H9 (cell line): ENCODE measurements around the gene MAPK6. TPM values are rescaled to one million over a fixed set of nuclear protein-coding genes. Genes with fewer than 3 reads are reported as not detected.
"Not testable (repeated sequence)": the region's sequence is repeated elsewhere in the genome, so short reads cannot be mapped to it uniquely, and the experiment has no call there.

Experiments
- DNase-seq: peaks from one replicate; pipeline ENCODE4 v3.0.0-alpha.2; 2017
- H2AFZ ChIP-seq: one replicate; pipeline ENCODE4 v1.6.1; 2013; ENCODE audit warnings: mild to moderate bottlenecking, low read length, control low read depth, moderate library complexity
- H2AK5ac ChIP-seq: 2 replicates; pipeline ENCODE4 v1.6.1; 2013; ENCODE audit warnings: low read length, control low read depth, mixed read lengths; ENCODE audit not compliant: insufficient read length
- H2BK120ac ChIP-seq: one replicate; pipeline ENCODE4 v1.6.1; 2013; ENCODE audit warnings: low read depth, mild to moderate bottlenecking, low read length, control low read depth, inconsistent platforms; ENCODE audit not compliant: poor library complexity, severe bottlenecking
- H2BK12ac ChIP-seq: 2 replicates; pipeline ENCODE4 v1.6.1; 2013; ENCODE audit warnings: low read length, control low read depth, mixed read lengths, low read depth; ENCODE audit not compliant: insufficient read length
- H2BK15ac ChIP-seq: 2 replicates; pipeline ENCODE4 v1.6.1; 2013; ENCODE audit warnings: low read depth, low read length, control low read depth
- H2BK20ac ChIP-seq: one replicate; pipeline ENCODE4 v1.6.1; 2013; ENCODE audit warnings: low read depth, mild to moderate bottlenecking, low read length, control low read depth, inconsistent platforms; ENCODE audit not compliant: poor library complexity, severe bottlenecking
- H2BK5ac ChIP-seq: 2 replicates; pipeline ENCODE4 v1.6.1; 2013; ENCODE audit warnings: low read length, control low read depth, mixed read lengths; ENCODE audit not compliant: insufficient read length
- H3K14ac ChIP-seq: 2 replicates; pipeline ENCODE4 v1.6.1; 2013; ENCODE audit warnings: low read length, control low read depth; ENCODE audit not compliant: insufficient read depth
- H3K18ac ChIP-seq: 2 replicates; pipeline ENCODE4 v1.6.1; 2013; ENCODE audit warnings: low read depth, mild to moderate bottlenecking, mixed read lengths, low read length, control low read depth; ENCODE audit not compliant: insufficient read length
- H3K23ac ChIP-seq: 2 replicates; pipeline ENCODE4 v1.6.1; 2013; ENCODE audit warnings: low read length, control low read depth, mixed read lengths, low read depth; ENCODE audit not compliant: insufficient read length
- H3K23me2 ChIP-seq: 2 replicates; pipeline ENCODE4 v1.6.1; 2013; ENCODE audit warnings: low read depth, mild to moderate bottlenecking, mixed read lengths, low read length, control low read depth; ENCODE audit not compliant: insufficient read length, poor library complexity, severe bottlenecking
- H3K27ac ChIP-seq: 2 replicates; pipeline ENCODE4 v1.5.1; 2013; ENCODE audit warnings: low read length, control low read depth, mixed read lengths, low read depth; ENCODE audit not compliant: insufficient read length
- H3K27me3 ChIP-seq: 2 replicates; pipeline ENCODE4 v1.6.1; 2013; ENCODE audit warnings: low read length, control low read depth, inconsistent platforms; ENCODE audit not compliant: insufficient read depth
- H3K4ac ChIP-seq: 2 replicates; pipeline ENCODE4 v1.6.1; 2013; ENCODE audit warnings: low read depth, mild to moderate bottlenecking, control low read depth, inconsistent platforms, low read length, moderate library complexity
- H3K4me1 ChIP-seq: 2 replicates; pipeline ENCODE4 v1.6.1; 2013; ENCODE audit warnings: low read length, control low read depth, inconsistent platforms; ENCODE audit not compliant: insufficient read depth
- H3K4me2 ChIP-seq: 2 replicates; pipeline ENCODE4 v1.6.1; 2013; ENCODE audit warnings: low read length, control low read depth, mixed read lengths; ENCODE audit not compliant: insufficient read length, insufficient read depth
- H3K56ac ChIP-seq: 2 replicates; pipeline ENCODE4 v1.6.1; 2013; ENCODE audit warnings: low read depth, mild to moderate bottlenecking, mixed read lengths, low read length, control low read depth; ENCODE audit not compliant: insufficient read length
- H3K79me1 ChIP-seq: 2 replicates; pipeline ENCODE4 v1.6.1; 2013; ENCODE audit warnings: low read depth, mild to moderate bottlenecking, moderate library complexity, low read length, control low read depth, inconsistent platforms; ENCODE audit not compliant: insufficient read depth, poor library complexity, severe bottlenecking
- H3K79me2 ChIP-seq: 2 replicates; pipeline ENCODE4 v1.6.1; 2013; ENCODE audit warnings: low read length, control low read depth, inconsistent platforms; ENCODE audit not compliant: insufficient read depth
- H3K9ac ChIP-seq: 2 replicates; pipeline ENCODE4 v1.6.1; 2013; ENCODE audit warnings: low read length, control low read depth, mixed read lengths; ENCODE audit not compliant: insufficient read length; ENCODE audit errors: extremely low read depth
- H3K9me3 ChIP-seq: one replicate; pipeline ENCODE4 v1.6.1; 2013; ENCODE audit warnings: low read depth, low read length, inconsistent platforms; ENCODE audit not compliant: control insufficient read depth
- H3T11ph ChIP-seq: one replicate; pipeline ENCODE4 v1.6.1; 2013; ENCODE audit warnings: mild to moderate bottlenecking, low read length, control low read depth, inconsistent platforms
- H4K20me1 ChIP-seq: one replicate; pipeline ENCODE4 v1.6.1; 2013; ENCODE audit not compliant: control insufficient read depth, insufficient read length, insufficient read depth
- H4K5ac ChIP-seq: 2 replicates; pipeline ENCODE4 v1.6.1; 2013; ENCODE audit warnings: low read depth, mild to moderate bottlenecking, mixed read lengths, low read length, control low read depth; ENCODE audit not compliant: insufficient read length
- H4K8ac ChIP-seq: replicated peaks from 2 replicates; pipeline ENCODE4 v1.6.1; 2013; ENCODE audit warnings: low read length, control low read depth, mixed read lengths, low read depth; ENCODE audit not compliant: insufficient read length
- H4K91ac ChIP-seq: 2 replicates; pipeline ENCODE4 v1.6.1; 2013; ENCODE audit warnings: low read depth, mild to moderate bottlenecking, moderate library complexity, mixed read lengths, low read length, control low read depth; ENCODE audit not compliant: insufficient read length
- H3K27ac Mint-ChIP-seq, 3 experiments: 2 replicates in 2 of 3; 3 replicates in 1 of 3; pipeline ENCODE4 v1.8.0; 2020 to 2021; ENCODE audit warnings: mixed read lengths in 3 of 3, mild to moderate bottlenecking in 1 of 3, moderate library complexity in 1 of 3
- H3K27me3 Mint-ChIP-seq: 2 replicates; pipeline ENCODE4 v1.8.0; 2021; ENCODE audit warnings: low read depth, mild to moderate bottlenecking, moderate library complexity, mixed read lengths
- H3K36me3 Mint-ChIP-seq, 3 experiments: 2 replicates in 2 of 3; 3 replicates in 1 of 3; pipeline ENCODE4 v1.8.0; 2020 to 2021; ENCODE audit warnings: low read depth in 3 of 3, mixed read lengths in 3 of 3; ENCODE audit not compliant: insufficient read depth in 1 of 3
- H3K4me1 Mint-ChIP-seq, 2 experiments: 2 replicates each; pipeline ENCODE4 v1.8.0; 2020; ENCODE audit warnings: mixed read lengths in 2 of 2
- H3K4me3 Mint-ChIP-seq, 2 experiments: 2 replicates in 1 of 2; 3 replicates in 1 of 2; pipeline ENCODE4 v1.8.0; 2020 to 2021; ENCODE audit warnings: mild to moderate bottlenecking in 2 of 2, mixed read lengths in 2 of 2, moderate library complexity in 1 of 2
- H3K9me3 Mint-ChIP-seq, 2 experiments: 2 replicates in 1 of 2; 3 replicates in 1 of 2; pipeline ENCODE4 v1.8.0; 2020; ENCODE audit warnings: mild to moderate bottlenecking in 2 of 2, mixed read lengths in 2 of 2, moderate library complexity in 1 of 2
- CTCF ChIP-seq: fragments of 200-600 bp; sonication (generic); conservative IDR thresholded peaks from 3 replicates; pipeline ENCODE4 v1.8.0; 2021; ENCODE audit warnings: antibody characterized with exemption, mild to moderate bottlenecking
- WGBS: extraction: QIAGEN DNeasy Blood & Tissue Kit; methylation state at CpG from one replicate; pipeline ENCODE4 v1.1.7; 2013; ENCODE audit warnings: missing lambda C conversion rate, low lambda C conversion rate, mixed read lengths; ENCODE audit not compliant: insufficient read length; ENCODE audit errors: extremely low coverage; 5-methylcytosine and 5-hydroxymethylcytosine counted together
- total RNA-seq: library from RNA; stranded (reverse); gene quantifications from 2 replicates; pipeline ENCODE4 v1.2.1, GENCODE V29; 2021

The MAPK6 gene
- total RNA-seq, 1 experiment from 2014 or later = 88.6 TPM

- TF ChIP-seq CTCF = no peak
- no peak overlapping the region for H3K4me3 Mint-ChIP-seq
- Histone ChIP-seq H3K18ac (no peak overlapping the region), H2BK120ac (no peak overlapping the region), H4K8ac (no peak overlapping the region), H3K79me1 (no peaks in the 10 kb centered on the region), H2BK15ac (no peak overlapping the region), H3K23ac (no peak overlapping the region), H3K79me2 (no peaks in the 10 kb centered on the region), H3K56ac (no peak overlapping the region), H2BK12ac (no peak overlapping the region), H4K5ac (no peak overlapping the region), H3K9ac (no peak overlapping the region), H3K9me3 (no peaks in the 10 kb centered on the region), H2BK5ac (no peak overlapping the region), H3K4me2 (no peak overlapping the region), H3K14ac (no peak overlapping the region), H3K23me2 (no peaks in the 10 kb centered on the region), H2AK5ac (no peak overlapping the region), H3K27me3 (no peaks in the 10 kb centered on the region), H3K27ac (no peak overlapping the region), H3K4me1 (no peaks in the 10 kb centered on the region), H4K20me1 (no peaks in the 10 kb centered on the region), H3T11ph (no peak overlapping the region), H3K4ac (no peak overlapping the region), H4K91ac (no peak overlapping the region), H2BK20ac (no peak overlapping the region), H2AFZ (no peak overlapping the region)
- no peak overlapping the region for H3K27ac Mint-ChIP-seq
- WGBS = no CpG with 5 or more reads among the region's 4 CpGs
- H3K36me3 Mint-ChIP-seq = no peaks in the 10 kb centered on the region
- H3K9me3 Mint-ChIP-seq = peaks cover 0 to under 1% of the 10 kb centered on the region in 2 experiments; a peak in 1 of 5 replicates
- H3K27me3 Mint-ChIP-seq = no peaks in the 10 kb centered on the region
- no peak for DNase-seq
- no peaks in the 10 kb centered on the region for H3K4me1 Mint-ChIP-seq
These were observed 76.7 kb downstream of the MAPK6 start for GRCh38 chr15:52095597-52096262.

GRCh38 chr15:52096536-52096935 lies 77.5 kb downstream of the MAPK6 start:
- H3K56ac ChIP-seq, H2AFZ ChIP-seq, H3T11ph ChIP-seq, H3K4ac ChIP-seq, H3K4me3 Mint-ChIP-seq, H2BK20ac ChIP-seq, H3K4me2 ChIP-seq, H3K36me3 Mint-ChIP-seq, H3K79me1 ChIP-seq, H3K4me1 ChIP-seq, H2BK15ac ChIP-seq, H3K4me1 Mint-ChIP-seq, DNase-seq, H2BK120ac ChIP-seq, H3K9ac ChIP-seq, H4K91ac ChIP-seq, H3K23ac ChIP-seq, H4K20me1 ChIP-seq, H3K18ac ChIP-seq, H3K9me3 Mint-ChIP-seq, H3K79me2 ChIP-seq, H3K27ac Mint-ChIP-seq, H2AK5ac ChIP-seq, H3K23me2 ChIP-seq, H3K14ac ChIP-seq, H3K27me3 ChIP-seq, H3K27me3 Mint-ChIP-seq, H2BK12ac ChIP-seq, H2BK5ac ChIP-seq, H3K9me3 ChIP-seq, H3K27ac ChIP-seq, H4K8ac ChIP-seq, H4K5ac ChIP-seq: not testable (repeated sequence)
- no CpG with 5 or more reads among the region's 9 CpGs for WGBS
